Liver (tissue), 9 donors: ENCODE results near the gene ALDH3B2. TPM values are rescaled to one million over a fixed set of nuclear protein-coding genes. Genes with fewer than 3 reads are reported as not detected.

ENCODE experiments used
- DNase-seq: peaks from one replicate; pipeline ENCODE4 v3.0.0-alpha.2; 2017; ENCODE audit warnings: low spot score
- H3K27ac ChIP-seq, 2 donors: one replicate each; pipeline ENCODE4 v1.7.0; 2013; ENCODE audit warnings: inconsistent platforms in 2 of 2, low read length in 2 of 2, control low read depth in 1 of 2, low read depth in 1 of 2, mild to moderate bottlenecking in 1 of 2
- H3K27me3 ChIP-seq, 4 donors: one replicate each; pipeline versions ENCODE4 v1.6.1 to v1.7.0; 2013; ENCODE audit warnings: low read length in 3 of 4, inconsistent platforms in 1 of 4, mild to moderate bottlenecking in 1 of 4, moderate library complexity in 1 of 4; ENCODE audit not compliant: control insufficient read depth in 4 of 4, insufficient read depth in 4 of 4
- H3K36me3 ChIP-seq, 4 donors: one replicate each; pipeline versions ENCODE4 v1.6.1 to v1.7.0; 2013; ENCODE audit warnings: low read length in 3 of 4, mild to moderate bottlenecking in 3 of 4, low read depth in 1 of 4, moderate library complexity in 1 of 4; ENCODE audit not compliant: control insufficient read depth in 4 of 4, insufficient read depth in 3 of 4
- H3K4me1 ChIP-seq, 4 donors: one replicate each; pipeline versions ENCODE4 v1.6.1 to v1.7.0; 2013; ENCODE audit warnings: low read length in 3 of 4, mild to moderate bottlenecking in 3 of 4, moderate library complexity in 1 of 4; ENCODE audit not compliant: control insufficient read depth in 4 of 4, insufficient read depth in 4 of 4
- H3K4me3 ChIP-seq, 3 donors: one replicate each; pipeline versions ENCODE4 v1.6.1 to v1.7.0; 2013; ENCODE audit warnings: low read length in 3 of 3, control low read depth in 1 of 3, low read depth in 1 of 3, mild to moderate bottlenecking in 1 of 3
- H3K9ac ChIP-seq, 2 donors: one replicate each; pipeline ENCODE4 v1.7.0; 2013; ENCODE audit warnings: low read length in 2 of 2, mild to moderate bottlenecking in 2 of 2, moderate library complexity in 2 of 2, control low read depth in 1 of 2, low read depth in 1 of 2
- H3K9me3 ChIP-seq, 4 donors: one replicate each; pipeline versions ENCODE4 v1.6.1 to v1.7.0; 2013; ENCODE audit warnings: low read length in 3 of 4; ENCODE audit not compliant: control insufficient read depth in 4 of 4
- EGR1 ChIP-seq, 2 donors: IDR thresholded peaks; 2 replicates each; pipeline ENCODE4 v1.6.1; 2016 to 2018; ENCODE audit warnings: antibody characterized with exemption in 2 of 2, low read depth in 2 of 2
- FOXA1 ChIP-seq: IDR thresholded peaks from 2 replicates; pipeline ENCODE4 v1.6.1; 2016; ENCODE audit warnings: antibody characterized with exemption
- FOXA2 ChIP-seq: IDR thresholded peaks from 2 replicates; pipeline ENCODE4 v1.6.1; 2016; ENCODE audit warnings: antibody characterized with exemption
- GABPA ChIP-seq, 2 donors: IDR thresholded peaks in 1 of 2; conservative IDR thresholded peaks in 1 of 2; 2 replicates each; pipeline ENCODE4 v1.6.1; 2016; ENCODE audit warnings: antibody characterized with exemption in 2 of 2, mild to moderate bottlenecking in 1 of 2, moderate library complexity in 1 of 2
- HNF4A ChIP-seq, 2 donors: conservative IDR thresholded peaks; 2 replicates each; pipeline ENCODE4 v1.6.1; 2016; ENCODE audit warnings: antibody characterized with exemption in 2 of 2, mild to moderate bottlenecking in 2 of 2
- JUND ChIP-seq, 2 donors: IDR thresholded peaks; 2 replicates each; pipeline ENCODE4 v1.6.1; 2016; ENCODE audit warnings: antibody characterized with exemption in 2 of 2
- NR2F2 ChIP-seq: IDR thresholded peaks from 2 replicates; pipeline ENCODE4 v1.6.1; 2016; ENCODE audit warnings: antibody characterized with exemption
- REST ChIP-seq: IDR thresholded peaks from 2 replicates; pipeline ENCODE4 v1.6.1; 2016; ENCODE audit warnings: antibody characterized with exemption, mild to moderate bottlenecking
- RXRA ChIP-seq, 2 donors: IDR thresholded peaks; 2 replicates each; pipeline ENCODE4 v1.6.1; 2017 to 2018; ENCODE audit warnings: antibody characterized with exemption in 2 of 2, mild to moderate bottlenecking in 1 of 2
- SP1 ChIP-seq: IDR thresholded peaks from 2 replicates; pipeline ENCODE4 v1.6.1; 2018; ENCODE audit warnings: antibody characterized with exemption, mild to moderate bottlenecking
- WGBS: extraction: QIAGEN DNeasy Blood & Tissue Kit; methylation state at CpG from one replicate; pipeline ENCODE4 v1.1.7; 2013; 5-methylcytosine and 5-hydroxymethylcytosine counted together
- polyA plus RNA-seq, 2 donors: library from polyadenylated mRNA; stranded (reverse) in 1 of 2; unstranded in 1 of 2; fragments of 200-250 nt in 1 of 2; fragments of >200 nt in 1 of 2; fragmentation: Nextera tagmentation in 1 of 2; extraction: Ambion mirVana in 1 of 2; gene quantifications; one replicate each; pipeline versions ENCODE4 v1.2.1 to v1.2.3, GENCODE V29; 2013 to 2015
- total RNA-seq, 2 donors: library from RNA; depleted of rRNA; stranded (reverse); fragments of >200 nt; gene quantifications; one replicate each; pipeline ENCODE4 v1.2.3, GENCODE V29; 2014
- TF ChIP-seq, protein P1 (sequence below): IDR thresholded peaks from 2 replicates; pipeline ENCODE4 v1.6.1; 2016; ENCODE audit warnings: antibody characterized with exemption
- TF ChIP-seq, protein P2 (sequence below): IDR thresholded peaks from 2 replicates; pipeline ENCODE4 v1.6.1; 2016; ENCODE audit warnings: antibody characterized with exemption
- TF ChIP-seq, protein P3 (sequence below): fragments of 150-350 bp; IDR thresholded peaks from 2 replicates; pipeline ENCODE4 v1.5.1; 2017; ENCODE audit warnings: improper control_type of control experiment, low read depth, low read length; ENCODE audit not compliant: missing input control
- donor health status: healthy.
- donor health status: healthy.
- donor health status: healthy.
- donor health status: healthy.
- donor health status: healthy.

Gene ALDH3B2
- total and polyA plus RNA-seq, 4 donors: not detected

DNA sequence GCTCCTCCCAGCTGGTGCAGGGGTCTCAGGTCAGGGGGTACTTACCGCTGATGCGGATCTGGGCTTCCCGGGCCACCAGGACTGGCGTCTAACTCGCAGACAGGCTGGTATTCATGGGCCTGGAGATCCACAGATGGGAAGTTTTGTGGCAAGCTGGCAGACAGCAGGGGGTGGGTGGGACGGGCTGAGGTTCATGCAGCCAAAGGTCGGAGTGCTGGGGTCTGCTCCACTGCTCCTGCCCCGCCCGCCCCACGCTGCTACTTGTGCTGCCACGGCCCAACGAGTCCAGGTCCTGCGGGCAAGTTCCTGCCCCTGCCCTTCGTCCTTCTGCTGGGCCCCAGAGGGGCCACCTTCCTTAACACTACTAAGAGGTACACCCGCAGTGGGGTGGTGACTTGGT lies 27.0 kb downstream of the ALDH3B2 start (continued):
- no peak for TF ChIP-seq REST
- TF ChIP-seq EGR1 (IDR thresholded peaks at IDR 0.05; ENCODE audit: low read depth in 2 of 2): no peak
- no peak for TF ChIP-seq GABPA (IDR thresholded peaks at IDR 0.05 in 1 of 2, conservative IDR thresholded peaks at IDR 0.05 in 1 of 2)
- no peak for TF ChIP-seq FOXA2
- no peak for TF ChIP-seq JUND (IDR thresholded peaks at IDR 0.05)
- no peak for TF ChIP-seq RXRA (IDR thresholded peaks at IDR 0.05)
- TF ChIP-seq, protein P1, sequence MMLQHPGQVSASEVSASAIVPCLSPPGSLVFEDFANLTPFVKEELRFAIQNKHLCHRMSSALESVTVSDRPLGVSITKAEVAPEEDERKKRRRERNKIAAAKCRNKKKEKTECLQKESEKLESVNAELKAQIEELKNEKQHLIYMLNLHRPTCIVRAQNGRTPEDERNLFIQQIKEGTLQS: no peak

GRCh38 chr11:67646535-67647336 lies 27.7 kb downstream of the ALDH3B2 start:
- no peak for DNase-seq

More at GRCh38 chr11:67646535-67647336, 27.7 kb downstream of the ALDH3B2 start:
- H3K9me3 ChIP-seq: no peaks in the 10 kb centered on the region
- H3K4me1 ChIP-seq: peaks cover 2 to 20% (median 11%) of the 10 kb centered on the region in 4 donors
- no peak overlapping the region for H3K27ac ChIP-seq
- H3K36me3 ChIP-seq: peaks cover 0 to 6% (median 0%) of the 10 kb centered on the region in 4 donors
- H3K27me3 ChIP-seq: no peaks in the 10 kb centered on the region
- no peak for TF ChIP-seq HNF4A (conservative IDR thresholded peaks at IDR 0.05)
- no peak for TF ChIP-seq FOXA1
- TF ChIP-seq, protein P2, sequence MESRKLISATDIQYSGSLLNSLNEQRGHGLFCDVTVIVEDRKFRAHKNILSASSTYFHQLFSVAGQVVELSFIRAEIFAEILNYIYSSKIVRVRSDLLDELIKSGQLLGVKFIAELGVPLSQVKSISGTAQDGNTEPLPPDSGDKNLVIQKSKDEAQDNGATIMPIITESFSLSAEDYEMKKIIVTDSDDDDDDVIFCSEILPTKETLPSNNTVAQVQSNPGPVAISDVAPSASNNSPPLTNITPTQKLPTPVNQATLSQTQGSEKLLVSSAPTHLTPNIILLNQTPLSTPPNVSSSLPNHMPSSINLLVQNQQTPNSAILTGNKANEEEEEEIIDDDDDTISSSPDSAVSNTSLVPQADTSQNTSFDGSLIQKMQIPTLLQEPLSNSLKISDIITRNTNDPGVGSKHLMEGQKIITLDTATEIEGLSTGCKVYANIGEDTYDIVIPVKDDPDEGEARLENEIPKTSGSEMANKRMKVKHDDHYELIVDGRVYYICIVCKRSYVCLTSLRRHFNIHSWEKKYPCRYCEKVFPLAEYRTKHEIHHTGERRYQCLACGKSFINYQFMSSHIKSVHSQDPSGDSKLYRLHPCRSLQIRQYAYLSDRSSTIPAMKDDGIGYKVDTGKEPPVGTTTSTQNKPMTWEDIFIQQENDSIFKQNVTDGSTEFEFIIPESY: no peak
- no peak for TF ChIP-seq FOXA2
- no peak for TF ChIP-seq NR2F2
- no peak for TF ChIP-seq GABPA (IDR thresholded peaks at IDR 0.05 in 1 of 2, conservative IDR thresholded peaks at IDR 0.05 in 1 of 2)
- TF ChIP-seq, protein P3, sequence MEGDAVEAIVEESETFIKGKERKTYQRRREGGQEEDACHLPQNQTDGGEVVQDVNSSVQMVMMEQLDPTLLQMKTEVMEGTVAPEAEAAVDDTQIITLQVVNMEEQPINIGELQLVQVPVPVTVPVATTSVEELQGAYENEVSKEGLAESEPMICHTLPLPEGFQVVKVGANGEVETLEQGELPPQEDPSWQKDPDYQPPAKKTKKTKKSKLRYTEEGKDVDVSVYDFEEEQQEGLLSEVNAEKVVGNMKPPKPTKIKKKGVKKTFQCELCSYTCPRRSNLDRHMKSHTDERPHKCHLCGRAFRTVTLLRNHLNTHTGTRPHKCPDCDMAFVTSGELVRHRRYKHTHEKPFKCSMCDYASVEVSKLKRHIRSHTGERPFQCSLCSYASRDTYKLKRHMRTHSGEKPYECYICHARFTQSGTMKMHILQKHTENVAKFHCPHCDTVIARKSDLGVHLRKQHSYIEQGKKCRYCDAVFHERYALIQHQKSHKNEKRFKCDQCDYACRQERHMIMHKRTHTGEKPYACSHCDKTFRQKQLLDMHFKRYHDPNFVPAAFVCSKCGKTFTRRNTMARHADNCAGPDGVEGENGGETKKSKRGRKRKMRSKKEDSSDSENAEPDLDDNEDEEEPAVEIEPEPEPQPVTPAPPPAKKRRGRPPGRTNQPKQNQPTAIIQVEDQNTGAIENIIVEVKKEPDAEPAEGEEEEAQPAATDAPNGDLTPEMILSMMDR: no peak
- no peak for TF ChIP-seq SP1
- WGBS: 77% methylated on average over 24 of the region's 24 CpGs
- no peak overlapping the region for H3K9ac ChIP-seq
- H3K4me3 ChIP-seq: no peak overlapping the region
